SKM-1 (cell line): ENCODE data around the gene PRKG1.

Experiments used
- DNase-seq: peaks from one replicate; lab custom pipeline; 2025; ENCODE audit not compliant: unreplicated experiment; lab: John Stamatoyannopoulos, UW

The PRKG1 gene

GRCh38 chr10:51215951-51216834, 141.9 kb downstream of the PRKG1 start:
- DNase-seq, result no peak

- no peak for DNase-seq
Measured at GRCh38 chr10:51217505-51217904, 143.2 kb downstream of the PRKG1 start.

DNA sequence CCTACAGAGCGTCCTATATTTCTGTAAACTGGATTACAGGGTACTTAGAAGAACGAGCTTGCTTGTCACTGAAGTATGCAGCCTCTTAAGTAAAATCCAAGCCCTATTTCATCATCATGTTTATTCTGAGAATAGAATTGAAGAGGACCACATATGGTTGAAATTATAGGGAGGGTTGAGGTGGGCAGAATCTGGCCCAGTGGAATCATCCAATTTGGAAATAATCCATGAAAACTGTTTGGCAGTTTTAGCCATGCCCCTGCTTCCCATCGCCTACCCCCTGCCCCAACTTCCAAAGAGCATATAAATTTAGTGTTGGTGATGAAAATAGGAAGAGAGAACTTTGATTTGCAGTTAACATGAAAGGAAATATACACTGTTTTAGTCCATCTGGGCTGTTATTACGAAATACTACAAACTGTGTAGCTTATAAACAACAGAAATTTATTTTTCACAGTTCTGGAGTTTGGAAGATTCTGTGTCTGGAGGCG, 150.4 kb downstream of the PRKG1 start:
- no peak for DNase-seq

DNA sequence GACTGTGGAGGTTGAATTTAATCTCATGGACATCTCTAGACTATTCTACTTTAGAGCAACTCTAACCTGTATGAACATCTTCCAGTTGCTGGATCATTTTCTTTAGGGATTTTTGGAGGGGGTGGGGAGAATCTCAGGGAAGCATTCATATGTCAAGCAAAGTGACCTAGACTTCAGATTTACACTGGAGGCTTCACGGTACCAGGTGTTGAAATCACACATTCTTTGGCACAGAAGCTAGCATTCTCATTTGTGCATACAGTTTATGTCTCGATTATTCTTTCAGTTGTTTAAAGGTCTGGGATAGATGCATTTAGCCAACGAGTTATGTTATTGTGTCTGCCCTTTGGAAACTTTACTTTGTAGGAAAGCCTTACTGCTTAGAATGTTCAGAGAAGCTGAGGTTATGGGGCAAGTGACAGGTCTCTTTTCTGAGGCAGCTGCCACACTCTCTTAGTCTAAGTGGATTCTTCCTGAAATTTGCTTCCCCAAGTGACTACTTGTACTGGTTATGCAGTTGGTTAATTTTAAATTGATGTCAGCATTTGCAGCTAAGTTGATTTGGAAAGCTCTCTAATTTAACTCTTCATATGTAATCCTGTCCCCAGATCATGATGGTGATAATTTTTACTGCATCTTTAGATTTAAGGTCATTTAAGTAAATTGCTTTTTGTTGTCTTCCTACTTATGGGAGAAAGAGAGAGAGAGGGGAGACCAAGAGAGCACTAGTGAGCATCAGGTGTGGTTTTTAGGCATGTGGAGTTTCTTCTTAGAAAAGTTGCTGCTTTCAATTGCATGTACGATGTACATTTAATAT, 153.8 kb downstream of the PRKG1 start:
- no peak for DNase-seq

DNA sequence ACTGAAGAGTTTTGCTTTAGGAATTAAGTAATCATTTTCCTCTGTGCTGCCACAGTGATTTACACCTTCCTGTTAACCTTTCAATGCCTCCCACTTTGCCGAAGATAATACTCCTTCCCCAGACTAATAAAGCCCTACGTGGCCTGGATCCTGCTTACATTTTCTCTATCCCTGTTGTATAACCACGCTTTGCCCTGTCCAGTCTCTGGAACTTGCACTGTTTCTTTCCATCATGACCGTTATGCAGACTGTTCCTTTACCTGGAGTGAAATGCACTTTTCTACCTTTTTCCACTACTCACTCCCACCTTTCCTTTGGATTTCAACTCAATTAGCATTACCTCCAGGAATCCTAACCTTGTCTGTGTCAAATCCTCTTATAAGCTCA, 154.4 kb downstream of the PRKG1 start:
- DNase-seq, result no peak

DNA sequence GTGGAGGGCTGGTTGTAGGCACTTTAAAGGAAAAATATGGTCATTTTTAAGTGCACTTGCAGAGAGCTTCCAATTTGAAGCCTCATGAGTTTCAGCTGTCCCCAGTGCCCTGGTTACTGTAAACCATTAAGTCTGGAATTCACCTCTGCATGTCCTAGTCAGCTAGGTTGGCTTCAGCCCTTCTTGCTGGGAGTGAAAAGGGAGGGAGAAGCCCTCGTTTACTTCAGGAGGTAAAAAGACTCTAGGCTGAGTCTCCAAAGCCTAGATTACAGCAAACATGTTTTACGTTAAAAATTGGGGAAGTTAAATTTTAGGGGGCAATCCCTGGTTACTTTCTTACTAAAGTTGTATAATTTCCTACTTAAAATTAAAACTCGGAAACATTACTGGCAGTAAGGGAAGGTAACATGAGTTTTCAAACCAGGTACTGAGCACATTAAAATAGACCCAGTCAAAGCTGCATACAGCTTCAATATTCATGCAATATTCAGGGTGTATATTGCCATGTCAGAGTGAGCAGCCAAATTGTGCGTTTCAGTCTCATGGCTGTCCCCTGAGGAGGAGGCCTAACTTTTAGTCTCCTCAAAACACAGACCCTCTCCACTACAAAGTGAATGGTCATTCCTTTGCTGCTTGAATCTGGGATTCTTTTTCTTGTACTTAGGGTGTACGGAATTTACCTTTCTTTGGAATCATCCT, 156.7 kb downstream of the PRKG1 start:
- DNase-seq, result no peak

- no peak for DNase-seq
Measured at GRCh38 chr10:51231754-51232153, 157.5 kb downstream of the PRKG1 start.

- no peak for DNase-seq
Measured at GRCh38 chr10:51233337-51234100, 159.2 kb downstream of the PRKG1 start.

GRCh38 chr10:51235865-51236264, 161.6 kb downstream of the PRKG1 start:
- no peak for DNase-seq

- DNase-seq, result no peak
Measured at GRCh38 chr10:51239006-51239405, 164.7 kb downstream of the PRKG1 start.

- no peak for DNase-seq
Measured at GRCh38 chr10:51241461-51241860, 167.2 kb downstream of the PRKG1 start.

DNA sequence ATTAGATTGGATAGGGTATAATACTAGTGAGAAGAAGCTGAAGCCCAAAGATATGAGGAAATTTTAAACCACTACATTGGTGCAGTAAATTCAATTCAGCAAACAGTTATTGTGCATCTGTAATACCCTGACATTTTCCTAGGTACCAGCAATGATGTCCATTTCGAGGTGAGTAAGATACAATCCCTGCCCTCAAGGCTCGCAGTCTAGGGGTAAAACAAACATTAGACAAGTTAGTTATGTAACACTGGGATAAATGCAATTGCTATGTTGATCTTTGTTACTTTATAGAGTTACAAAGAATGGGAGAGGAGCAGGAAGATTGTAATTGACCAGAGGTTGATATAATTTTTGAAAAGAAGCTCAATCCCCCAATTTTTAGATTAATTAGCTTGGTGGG, 168.1 kb downstream of the PRKG1 start:
- DNase-seq, result no peak

DNA sequence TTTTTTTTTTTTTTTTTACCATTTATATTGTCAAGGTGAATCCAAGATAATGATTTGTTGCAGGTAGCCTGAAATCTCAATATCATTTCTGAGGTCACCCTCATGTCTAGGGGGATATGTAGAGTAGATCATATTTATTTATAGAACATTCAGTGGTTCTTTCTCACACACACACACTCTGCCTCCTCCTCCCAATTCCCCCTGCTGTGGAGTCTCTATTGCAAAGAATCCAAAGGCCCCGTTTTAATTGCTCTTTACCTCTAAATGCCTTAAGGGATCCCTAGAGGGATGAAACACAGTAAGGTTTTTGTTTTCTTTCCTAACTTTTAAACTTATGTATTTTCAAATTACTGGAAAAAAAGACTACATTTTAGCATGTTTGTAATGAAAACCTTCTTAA, 170.0 kb downstream of the PRKG1 start:
- no peak for DNase-seq

DNA sequence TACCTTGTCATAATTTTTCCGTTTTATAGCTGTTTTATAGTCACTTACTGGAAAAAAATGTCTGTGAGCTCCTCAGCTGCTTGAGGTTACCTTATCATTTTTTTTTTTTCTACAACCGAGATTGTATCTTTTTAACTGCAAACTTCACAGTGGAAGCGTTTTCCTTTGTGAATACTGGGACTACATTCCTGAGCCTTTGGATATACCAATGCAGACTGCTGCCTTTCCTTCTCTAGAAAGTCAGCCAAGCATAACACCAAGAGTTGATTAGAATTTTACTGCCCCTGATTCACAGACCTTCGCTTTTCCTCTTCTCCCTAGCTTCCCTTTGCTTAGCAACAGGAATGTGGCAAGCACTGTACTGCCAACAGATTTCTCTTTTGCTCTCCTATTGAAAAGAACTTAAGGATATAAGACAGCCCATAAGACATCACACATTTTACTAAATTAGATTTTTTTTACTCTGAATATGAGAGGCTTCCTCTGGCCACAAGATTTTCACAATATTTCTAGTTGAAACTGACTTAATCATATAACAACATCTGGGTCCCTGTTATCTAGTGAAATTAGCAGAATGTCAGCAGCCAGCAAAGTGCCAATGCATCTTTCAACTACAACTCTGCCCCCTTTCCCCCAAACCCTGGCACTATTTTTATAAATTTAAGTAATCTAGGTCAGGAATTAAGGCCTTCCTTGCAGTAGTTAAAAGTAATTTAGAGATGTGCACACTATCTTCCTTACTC, 170.6 kb downstream of the PRKG1 start:
- DNase-seq, result no peak

- no peak for DNase-seq
Measured at GRCh38 chr10:51246156-51246555, 171.9 kb downstream of the PRKG1 start.

DNA sequence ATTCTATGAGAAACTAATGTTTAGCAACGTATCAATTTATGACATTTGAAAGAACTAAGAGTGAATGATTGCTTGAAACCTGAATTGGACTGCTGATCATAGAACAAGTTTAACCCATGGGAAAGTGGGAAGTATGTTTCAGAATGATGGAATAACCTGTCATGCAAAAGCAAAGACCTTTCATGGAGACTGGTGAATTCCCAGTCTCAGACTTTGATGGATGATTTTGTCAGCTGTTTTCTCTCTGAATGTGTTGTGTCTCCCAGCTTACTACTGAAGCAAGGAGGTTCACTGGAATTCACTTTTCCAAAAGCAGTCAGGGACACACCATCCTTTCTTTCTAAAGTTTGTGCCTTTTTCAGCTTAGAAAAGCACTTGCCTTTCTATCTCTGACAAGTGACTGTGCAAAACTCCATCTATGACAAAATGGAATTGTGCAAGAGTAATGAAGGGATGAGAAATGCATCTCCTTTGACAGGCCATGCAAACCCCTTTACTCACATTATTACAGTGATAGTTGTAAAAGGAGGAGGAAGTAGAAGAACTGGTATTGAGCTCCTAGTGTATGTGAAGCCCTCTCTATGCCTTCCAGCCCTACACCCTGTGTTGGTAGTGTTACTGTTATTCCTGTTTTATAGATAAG, 176.1 kb downstream of the PRKG1 start:
- no peak for DNase-seq

DNA sequence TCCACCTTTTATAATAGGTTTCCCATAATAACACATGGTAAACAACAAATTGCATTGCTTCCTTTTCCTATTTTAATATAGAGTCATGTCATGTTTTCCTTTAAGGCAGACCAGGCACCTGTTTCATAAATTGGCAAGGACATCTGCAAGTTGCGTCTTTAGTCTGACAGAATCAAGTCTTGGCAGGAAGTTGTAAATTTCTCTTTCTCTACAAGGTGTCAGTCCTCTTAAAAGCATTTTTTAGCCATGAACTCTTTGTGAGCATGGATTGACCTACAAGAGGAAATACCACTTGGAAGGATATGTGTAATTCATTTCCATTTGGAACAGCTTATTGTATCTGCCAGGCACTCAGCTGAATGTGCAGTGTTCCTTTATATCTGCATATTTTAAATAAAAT, 176.8 kb downstream of the PRKG1 start:
- DNase-seq, result no peak

GRCh38 chr10:51255381-51255780, 181.1 kb downstream of the PRKG1 start:
- DNase-seq, result no peak

DNA sequence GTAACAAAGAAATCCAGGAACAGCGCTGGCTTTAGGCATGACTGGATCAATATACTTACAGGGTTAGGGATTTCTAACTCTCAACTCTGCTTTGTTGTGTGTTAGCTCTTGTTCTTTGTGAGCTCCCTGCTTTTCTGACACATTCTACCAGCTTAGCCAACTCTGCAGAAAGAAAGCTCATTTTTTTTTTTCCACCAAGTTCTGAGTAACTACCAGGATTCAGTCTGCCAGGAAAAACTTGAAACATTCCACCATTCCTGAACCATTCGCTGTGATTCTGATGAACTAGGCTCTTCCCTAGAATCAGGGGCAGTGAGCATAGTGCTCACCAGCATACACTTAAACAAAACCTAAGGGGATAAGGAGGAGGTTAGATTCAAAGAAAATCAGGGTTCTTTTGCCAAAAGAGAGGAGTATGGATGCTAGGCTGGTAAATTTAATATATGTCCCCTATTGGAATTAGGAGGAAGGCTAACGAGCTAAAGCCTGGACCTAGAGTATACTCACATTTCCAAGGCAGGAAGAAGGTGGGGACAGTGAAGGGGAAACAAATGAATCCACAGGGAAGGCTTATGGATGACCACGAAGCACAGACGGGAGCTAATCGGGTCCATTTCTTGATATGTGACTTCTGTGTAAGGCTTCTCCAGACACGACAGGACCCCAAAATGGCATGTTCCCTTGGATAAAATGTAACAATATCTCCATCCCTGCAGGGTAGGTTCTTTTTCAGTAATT, 183.4 kb downstream of the PRKG1 start:
- DNase-seq, result no peak
